ENCODE results near the gene MAN2A2.

Gene MAN2A2

DNA sequence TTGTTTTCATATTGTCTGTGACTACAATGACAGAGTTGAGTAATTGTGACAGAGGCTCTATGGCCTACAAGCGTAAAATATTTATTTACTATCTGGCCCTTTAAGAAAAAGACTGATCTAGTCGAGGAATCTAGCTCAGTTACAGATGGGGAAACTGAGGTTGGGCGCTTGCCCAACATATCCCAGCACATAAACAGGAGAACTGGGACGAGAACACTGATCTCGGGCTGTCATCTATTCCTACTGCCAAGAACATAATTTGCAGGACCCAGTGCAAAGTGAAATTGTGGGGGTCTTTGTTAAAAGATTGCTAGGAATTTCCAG lies 16.8 kb upstream of the MAN2A2 start:
- TF ChIP-seq, protein P1, sequence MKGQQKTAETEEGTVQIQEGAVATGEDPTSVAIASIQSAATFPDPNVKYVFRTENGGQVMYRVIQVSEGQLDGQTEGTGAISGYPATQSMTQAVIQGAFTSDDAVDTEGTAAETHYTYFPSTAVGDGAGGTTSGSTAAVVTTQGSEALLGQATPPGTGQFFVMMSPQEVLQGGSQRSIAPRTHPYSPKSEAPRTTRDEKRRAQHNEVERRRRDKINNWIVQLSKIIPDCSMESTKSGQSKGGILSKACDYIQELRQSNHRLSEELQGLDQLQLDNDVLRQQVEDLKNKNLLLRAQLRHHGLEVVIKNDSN (IDR thresholded peaks at IDR 0.05) = no peak
- TF ChIP-seq CREB1 (IDR thresholded peaks at IDR 0.05; ENCODE audit: low read depth) = no peak

- TF ChIP-seq TCF12 (IDR thresholded peaks at IDR 0.05; ENCODE audit: low read depth) = no peak
- TF ChIP-seq FOXM1 (IDR thresholded peaks at IDR 0.05; ENCODE audit: borderline replicate concordance, low read depth) = no peak
- no peak for TF ChIP-seq TEAD4 (IDR thresholded peaks at IDR 0.05)
- no peak for TF ChIP-seq EP300 (IDR thresholded peaks at IDR 0.05; ENCODE audit: borderline replicate concordance)
- TF ChIP-seq CEBPB (IDR thresholded peaks at IDR 0.05) = no peak
- TF ChIP-seq EGR1 (IDR thresholded peaks at IDR 0.05) = no peak
- no peak for TF ChIP-seq MAX (IDR thresholded peaks at IDR 0.05)
- TF ChIP-seq NFIC (IDR thresholded peaks at IDR 0.05) = no peak
- no peak for TF ChIP-seq TAF1 (IDR thresholded peaks at IDR 0.05; ENCODE audit: low read depth)
- TF ChIP-seq RAD21 (IDR thresholded peaks at IDR 0.05; ENCODE audit: low read depth) = no peak
- TF ChIP-seq CREB1 (IDR thresholded peaks at IDR 0.05; ENCODE audit: low read depth) = no peak
- TF ChIP-seq, protein P1 (IDR thresholded peaks at IDR 0.05) = no peak
- TF ChIP-seq, protein P2, sequence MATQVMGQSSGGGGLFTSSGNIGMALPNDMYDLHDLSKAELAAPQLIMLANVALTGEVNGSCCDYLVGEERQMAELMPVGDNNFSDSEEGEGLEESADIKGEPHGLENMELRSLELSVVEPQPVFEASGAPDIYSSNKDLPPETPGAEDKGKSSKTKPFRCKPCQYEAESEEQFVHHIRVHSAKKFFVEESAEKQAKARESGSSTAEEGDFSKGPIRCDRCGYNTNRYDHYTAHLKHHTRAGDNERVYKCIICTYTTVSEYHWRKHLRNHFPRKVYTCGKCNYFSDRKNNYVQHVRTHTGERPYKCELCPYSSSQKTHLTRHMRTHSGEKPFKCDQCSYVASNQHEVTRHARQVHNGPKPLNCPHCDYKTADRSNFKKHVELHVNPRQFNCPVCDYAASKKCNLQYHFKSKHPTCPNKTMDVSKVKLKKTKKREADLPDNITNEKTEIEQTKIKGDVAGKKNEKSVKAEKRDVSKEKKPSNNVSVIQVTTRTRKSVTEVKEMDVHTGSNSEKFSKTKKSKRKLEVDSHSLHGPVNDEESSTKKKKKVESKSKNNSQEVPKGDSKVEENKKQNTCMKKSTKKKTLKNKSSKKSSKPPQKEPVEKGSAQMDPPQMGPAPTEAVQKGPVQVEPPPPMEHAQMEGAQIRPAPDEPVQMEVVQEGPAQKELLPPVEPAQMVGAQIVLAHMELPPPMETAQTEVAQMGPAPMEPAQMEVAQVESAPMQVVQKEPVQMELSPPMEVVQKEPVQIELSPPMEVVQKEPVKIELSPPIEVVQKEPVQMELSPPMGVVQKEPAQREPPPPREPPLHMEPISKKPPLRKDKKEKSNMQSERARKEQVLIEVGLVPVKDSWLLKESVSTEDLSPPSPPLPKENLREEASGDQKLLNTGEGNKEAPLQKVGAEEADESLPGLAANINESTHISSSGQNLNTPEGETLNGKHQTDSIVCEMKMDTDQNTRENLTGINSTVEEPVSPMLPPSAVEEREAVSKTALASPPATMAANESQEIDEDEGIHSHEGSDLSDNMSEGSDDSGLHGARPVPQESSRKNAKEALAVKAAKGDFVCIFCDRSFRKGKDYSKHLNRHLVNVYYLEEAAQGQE (IDR thresholded peaks at IDR 0.05; ENCODE audit: low read depth) = no peak
- TF ChIP-seq YY1 (IDR thresholded peaks at IDR 0.05; ENCODE audit: low read depth) = no peak
- no peak for TF ChIP-seq ZBTB7A (IDR thresholded peaks at IDR 0.05; ENCODE audit: low read depth)
These were observed 16.0 kb upstream of the MAN2A2 start for GRCh38 chr15:90887037-90887481.

DNA sequence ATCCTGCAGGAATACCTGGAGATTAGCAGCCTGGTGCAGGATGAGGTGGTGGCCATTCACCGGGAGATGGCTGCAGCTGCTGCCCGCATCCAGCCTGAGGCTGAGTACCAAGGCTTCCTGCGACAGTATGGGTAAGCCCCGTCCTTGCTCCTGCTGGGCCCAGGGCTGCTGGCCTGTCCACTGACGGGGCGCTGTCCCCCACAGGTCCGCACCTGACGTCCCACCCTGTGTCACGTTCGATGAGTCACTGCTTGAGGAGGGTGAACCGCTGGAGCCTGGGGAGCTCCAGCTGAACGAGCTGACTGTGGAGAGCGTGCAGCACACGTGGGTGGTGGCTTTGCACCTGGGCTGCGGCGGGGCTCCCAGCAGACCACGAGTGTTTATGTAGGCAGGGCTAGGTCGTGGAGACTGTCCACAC lies 13.8 kb upstream of the MAN2A2 start:
- TF ChIP-seq MAX (IDR thresholded peaks at IDR 0.05) = no peak
- no peak for TF ChIP-seq EP300 (IDR thresholded peaks at IDR 0.05; ENCODE audit: borderline replicate concordance)
- no peak for TF ChIP-seq CREB1 (IDR thresholded peaks at IDR 0.05; ENCODE audit: low read depth)
- TF ChIP-seq EGR1 (IDR thresholded peaks at IDR 0.05) = no peak
- TF ChIP-seq TAF1 (IDR thresholded peaks at IDR 0.05; ENCODE audit: low read depth) = no peak
- no peak for TF ChIP-seq FOXM1 (IDR thresholded peaks at IDR 0.05; ENCODE audit: borderline replicate concordance, low read depth)
- TF ChIP-seq NFIC (IDR thresholded peaks at IDR 0.05) = no peak

- TF ChIP-seq EP300 (IDR thresholded peaks at IDR 0.05; ENCODE audit: borderline replicate concordance) (no peak), EGR1 (IDR thresholded peaks at IDR 0.05) (no peak), RAD21 (IDR thresholded peaks at IDR 0.05; ENCODE audit: low read depth) (no peak), YY1 (IDR thresholded peaks at IDR 0.05; ENCODE audit: low read depth) (no peak), TAF1 (IDR thresholded peaks at IDR 0.05; ENCODE audit: low read depth) (no peak), CEBPB (IDR thresholded peaks at IDR 0.05) (no peak), FOXM1 (IDR thresholded peaks at IDR 0.05; ENCODE audit: borderline replicate concordance, low read depth) (no peak), ZBTB7A (IDR thresholded peaks at IDR 0.05; ENCODE audit: low read depth) (no peak), MAX (IDR thresholded peaks at IDR 0.05) (no peak)
- TF ChIP-seq, protein P2 (IDR thresholded peaks at IDR 0.05; ENCODE audit: low read depth) = no peak
- TF ChIP-seq, protein P1 (IDR thresholded peaks at IDR 0.05) = no peak
These were observed 13.2 kb upstream of the MAN2A2 start for GRCh38 chr15:90889736-90890456.

GRCh38 chr15:90890839-90891238 lies 12.3 kb upstream of the MAN2A2 start:
- TF ChIP-seq YY1 (IDR thresholded peaks at IDR 0.05; ENCODE audit: low read depth) = no peak
- no peak for TF ChIP-seq TCF12 (IDR thresholded peaks at IDR 0.05; ENCODE audit: low read depth)
- no peak for TF ChIP-seq EP300 (IDR thresholded peaks at IDR 0.05; ENCODE audit: borderline replicate concordance)
- TF ChIP-seq CREB1 (IDR thresholded peaks at IDR 0.05; ENCODE audit: low read depth) = no peak
- TF ChIP-seq, protein P1 (IDR thresholded peaks at IDR 0.05) = no peak
